Fibroblast of lung (primary cell): ENCODE measurements around the gene UGT1A7. TPM values are rescaled to one million over a fixed set of nuclear protein-coding genes. Genes with fewer than 3 reads are reported as not detected.
"Not testable (repeated sequence)": the region's sequence is repeated elsewhere in the genome, so short reads cannot be mapped to it uniquely, and the experiment has no call there.

ENCODE experiments used
- DNase-seq, 2 donors: peaks; one replicate each; pipeline versions ENCODE4 v3.0.0 to v3.0.0-alpha.2; 2010; ENCODE audit warnings: low read depth in 2 of 2
- H2AFZ ChIP-seq: 2 replicates; pipeline ENCODE4 v1.5.1; 2012; ENCODE audit warnings: low read length, control low read depth, inconsistent platforms
- H3K27ac ChIP-seq: 2 replicates; pipeline ENCODE4 v1.5.1; 2011; ENCODE audit warnings: low read length, control low read depth; ENCODE audit not compliant: insufficient read depth
- H3K27me3 ChIP-seq: 2 replicates; pipeline ENCODE4 v1.5.1; 2011; ENCODE audit warnings: mild to moderate bottlenecking, low read length; ENCODE audit not compliant: control insufficient read depth, insufficient read depth
- H3K36me3 ChIP-seq: 2 replicates; pipeline ENCODE4 v1.5.1; 2011; ENCODE audit warnings: low read length; ENCODE audit not compliant: control insufficient read depth, insufficient read depth
- H3K4me1 ChIP-seq: 2 replicates; pipeline ENCODE4 v1.5.1; 2011; ENCODE audit warnings: low read length; ENCODE audit not compliant: control insufficient read depth, insufficient read depth; ENCODE audit errors: extremely low read depth
- H3K4me2 ChIP-seq: 2 replicates; pipeline ENCODE4 v1.5.1; 2011; ENCODE audit warnings: low read length, control low read depth; ENCODE audit not compliant: insufficient read depth; ENCODE audit errors: extremely low read depth
- H3K4me3 ChIP-seq, 4 experiments: fragments of 200-600 bp in 1 of 4; sonication (generic) in 1 of 4; replicated peaks in 1 of 4; 2 replicates each; pipeline ENCODE4 v1.5.1; 2011 to 2016; ENCODE audit warnings: low read length in 4 of 4, low read depth in 3 of 4, mild to moderate bottlenecking in 3 of 4, control low read depth in 2 of 4, inconsistent platforms in 1 of 4, mixed read lengths in 1 of 4; ENCODE audit not compliant: insufficient read depth in 1 of 4; ENCODE audit errors: control extremely low read depth in 1 of 4
- H3K79me2 ChIP-seq: 2 replicates; pipeline ENCODE4 v1.5.1; 2012; ENCODE audit warnings: mild to moderate bottlenecking, low read length, inconsistent platforms; ENCODE audit not compliant: control insufficient read depth, insufficient read depth
- H3K9ac ChIP-seq: 2 replicates; pipeline ENCODE4 v1.5.1; 2011; ENCODE audit warnings: mild to moderate bottlenecking, low read length, control low read depth; ENCODE audit not compliant: insufficient read depth
- H3K9me3 ChIP-seq: 2 replicates; pipeline ENCODE4 v1.5.1; 2012; ENCODE audit warnings: low read depth, low read length; ENCODE audit not compliant: control insufficient read depth, insufficient read depth
- H4K20me1 ChIP-seq: 2 replicates; pipeline ENCODE4 v1.5.1; 2011; ENCODE audit warnings: low read length; ENCODE audit not compliant: control insufficient read depth, insufficient read depth; ENCODE audit errors: extremely low read depth
- CTCF ChIP-seq, 2 donors: IDR thresholded peaks in 1 of 2; conservative IDR thresholded peaks in 1 of 2; 1 replicate in 1 of 2; 2 replicates in 1 of 2; pipeline ENCODE4 v1.5.1; 2011 to 2012; ENCODE audit warnings: low read length in 2 of 2, control low read depth in 1 of 2, inconsistent platforms in 1 of 2, low read depth in 1 of 2, mild to moderate bottlenecking in 1 of 2
- EZH2 ChIP-seq: IDR thresholded peaks from 2 replicates; pipeline ENCODE4 v1.5.1; 2012; ENCODE audit warnings: low read length, control low read depth, mild to moderate bottlenecking; ENCODE audit errors: missing control alignments
- polyA plus RNA-seq, 2 donors: library from polyadenylated mRNA; depleted of rRNA in 1 of 2; stranded (reverse) in 1 of 2; unstranded in 1 of 2; fragments of >200 nt; gene quantifications; 2 replicates each; pipeline ENCODE4 v1.2.1, GENCODE V29; 2011 to 2012; ENCODE audit warnings: missing spikeins in 1 of 2
- total RNA-seq: library from RNA; depleted of rRNA; stranded (reverse); fragments of >200 nt; gene quantifications from 2 replicates; pipeline ENCODE4 v1.2.1, GENCODE V29; 2014

The UGT1A7 gene
- total and polyA plus RNA-seq, 2 donors (not counting 1 experiment from before 2014, with no cell fraction given), result not detected

DNA sequence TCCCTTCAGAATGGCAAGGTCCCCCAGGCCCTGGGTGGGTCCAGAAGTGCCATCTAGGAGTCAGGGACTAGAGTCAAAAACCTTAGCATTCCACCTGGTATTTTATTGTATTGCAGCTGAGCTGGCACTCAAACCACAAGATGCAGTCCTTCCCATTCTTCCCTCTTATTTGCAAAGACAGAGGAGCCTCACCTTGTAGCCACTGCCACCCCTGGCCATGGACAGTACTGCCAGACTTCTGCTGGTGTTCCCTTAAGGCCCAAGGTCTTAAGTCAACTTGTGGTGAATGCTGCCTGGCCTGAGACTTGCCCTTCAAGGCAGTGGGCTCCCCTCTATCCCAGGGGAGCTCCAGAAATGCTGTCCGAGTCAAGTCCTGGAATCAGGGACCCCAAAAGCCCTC is 38.6 kb upstream of the UGT1A7 start:
- H3K36me3 ChIP-seq, result no peaks in the 10 kb centered on the region
- H4K20me1 ChIP-seq, result no peaks in the 10 kb centered on the region
- H3K4me3 ChIP-seq, result no peak overlapping the region
- peak in 1 of 2 donors; percentile 4 for DNase-seq
- H2AFZ ChIP-seq, result no peak overlapping the region
- no peaks in the 10 kb centered on the region for H3K4me1 ChIP-seq
- H3K4me2 ChIP-seq, result no peak overlapping the region
- no peaks in the 10 kb centered on the region for H3K27me3 ChIP-seq
- TF ChIP-seq CTCF (conservative IDR thresholded peaks at IDR 0.05 in 1 of 2, IDR thresholded peaks at IDR 0.05 in 1 of 2; ENCODE audit: low read depth in 1 of 2, low read length in 2 of 2), result no peak
- TF ChIP-seq EZH2, result no peak
- H3K9me3 ChIP-seq, result no peaks in the 10 kb centered on the region
- no peak overlapping the region for H3K27ac ChIP-seq
- no peaks in the 10 kb centered on the region for H3K79me2 ChIP-seq
- H3K9ac ChIP-seq, result no peak overlapping the region

GRCh38 chr2:233646033-233646432 is 35.7 kb upstream of the UGT1A7 start:
- H3K9me3 ChIP-seq, H3K4me2 ChIP-seq, H3K36me3 ChIP-seq, H3K27me3 ChIP-seq, H3K79me2 ChIP-seq, H2AFZ ChIP-seq, H3K27ac ChIP-seq, H3K9ac ChIP-seq, H4K20me1 ChIP-seq, H3K4me3 ChIP-seq, H3K4me1 ChIP-seq, DNase-seq: not testable (repeated sequence)

GRCh38 chr2:233650981-233651380 is 30.7 kb upstream of the UGT1A7 start:
- H3K4me2 ChIP-seq, result no peak overlapping the region
- H3K79me2 ChIP-seq, result no peaks in the 10 kb centered on the region
- H3K36me3 ChIP-seq, result no peaks in the 10 kb centered on the region
- no peak for TF ChIP-seq EZH2
- TF ChIP-seq CTCF (conservative IDR thresholded peaks at IDR 0.05 in 1 of 2, IDR thresholded peaks at IDR 0.05 in 1 of 2; ENCODE audit: low read depth in 1 of 2, low read length in 2 of 2), result no peak
- H3K27ac ChIP-seq, result no peak overlapping the region
- H3K9ac ChIP-seq, result no peak overlapping the region
- no peaks in the 10 kb centered on the region for H3K4me1 ChIP-seq
- no peaks in the 10 kb centered on the region for H4K20me1 ChIP-seq
- H3K4me3 ChIP-seq, result no peak overlapping the region
- no peak for DNase-seq
- no peaks in the 10 kb centered on the region for H3K9me3 ChIP-seq
- H2AFZ ChIP-seq, result no peak overlapping the region
- no peaks in the 10 kb centered on the region for H3K27me3 ChIP-seq
